Fibroblast of skin of right biceps (primary cell): ENCODE measurements around the gene FBXW8.
A peak's percentile ranks its signal among the peaks of the same experiment; 100 is the strongest.

Experiments used
- DNase-seq: peaks from one replicate; pipeline ENCODE4 v3.0.0-alpha.2; 2013

Gene FBXW8

GRCh38 chr12:116959845-116960514 lies 49.2 kb downstream of the FBXW8 start:
- DNase-seq: no peak

- no peak for DNase-seq
These were observed 51.4 kb downstream of the FBXW8 start for GRCh38 chr12:116962197-116962596.

GRCh38 chr12:116962783-116963356 lies 52.1 kb downstream of the FBXW8 start:
- DNase-seq: no peak

GRCh38 chr12:116964054-116965050 lies 53.6 kb downstream of the FBXW8 start:
- no peak for DNase-seq

GRCh38 chr12:116968986-116969385 lies 58.2 kb downstream of the FBXW8 start:
- DNase-seq: no peak

- peak; percentile 20 for DNase-seq
These were observed 59.1 kb downstream of the FBXW8 start for GRCh38 chr12:116969615-116970585.

- no peak for DNase-seq
These were observed 60.5 kb downstream of the FBXW8 start for GRCh38 chr12:116971222-116971621.

- peak; percentile 41 for DNase-seq
These were observed 65.1 kb downstream of the FBXW8 start for GRCh38 chr12:116975779-116976393.

GRCh38 chr12:116977465-116978380 lies 67.0 kb downstream of the FBXW8 start:
- DNase-seq: no peak

- no peak for DNase-seq
These were observed 68.2 kb downstream of the FBXW8 start for GRCh38 chr12:116978791-116979508.

GRCh38 chr12:116980083-116980482 lies 69.3 kb downstream of the FBXW8 start:
- DNase-seq: no peak

- peak; percentile 82 for DNase-seq
These were observed 72.2 kb downstream of the FBXW8 start for GRCh38 chr12:116982791-116983411.

- DNase-seq: no peak
These were observed 73.3 kb downstream of the FBXW8 start for GRCh38 chr12:116984098-116984497.

GRCh38 chr12:116990329-116990728 lies 79.6 kb downstream of the FBXW8 start:
- no peak for DNase-seq

GRCh38 chr12:116990971-116991966 lies 80.5 kb downstream of the FBXW8 start:
- peak; percentile 49 for DNase-seq

- peak; percentile 21 for DNase-seq
These were observed 85.3 kb downstream of the FBXW8 start for GRCh38 chr12:116996093-116996492.

- DNase-seq: peak; percentile 26
These were observed 85.9 kb downstream of the FBXW8 start for GRCh38 chr12:116996621-116997020.

GRCh38 chr12:116999066-116999465 lies 88.3 kb downstream of the FBXW8 start:
- DNase-seq: no peak
